ENCODE results near the gene NTN5. TPM values are rescaled to one million over a fixed set of nuclear protein-coding genes. Genes with fewer than 3 reads are reported as not detected.
A peak's percentile ranks its signal among the peaks of the same experiment; 100 is the strongest.

The NTN5 gene
- total RNA-seq, 3 donors from 2014 or later, result 0.22 to 1.2 (median 0.46) TPM

GRCh38 chr19:48713864-48714755 lies 41.3 kb upstream of the NTN5 start:
- Histone ChIP-seq H3K9me3 (no peaks in the 10 kb centered on the region), H3K4me3 (peak overlapping the region; percentile 31), H3K36me3 (ENCODE audit: low read depth) (no peaks in the 10 kb centered on the region), H3K4me1 (ENCODE audit: low read depth) (peaks cover 23% of the 10 kb centered on the region)
- DNase-seq (peak; percentile 98 to 99 (median 99)), ATAC-seq (peak; percentile 93)
- intact Hi-C loops (cut with DNase I, micrococcal nuclease), result no loop called here
- TF ChIP-seq CTCF (IDR thresholded peaks at IDR 0.05), result no peak

- intact Hi-C loops (cut with DNase I, micrococcal nuclease), result no loop called here
- H3K4me1 ChIP-seq (ENCODE audit: low read depth), result peaks cover 23% of the 10 kb centered on the region
- no peaks in the 10 kb centered on the region for H3K36me3 ChIP-seq (ENCODE audit: low read depth)
- peak overlapping the region; percentile 31 for H3K4me3 ChIP-seq
- TF ChIP-seq CTCF (IDR thresholded peaks at IDR 0.05), result no peak
- H3K9me3 ChIP-seq, result no peaks in the 10 kb centered on the region
- DNase-seq (peak in 1 of 3 donors; percentile 52), ATAC-seq (no peak)
Measured at GRCh38 chr19:48713041-48713863, 40.4 kb upstream of the NTN5 start.

- Histone ChIP-seq H3K36me3 (ENCODE audit: low read depth) (no peaks in the 10 kb centered on the region), H3K9me3 (no peaks in the 10 kb centered on the region), H3K4me3 (no peak overlapping the region), H3K4me1 (ENCODE audit: low read depth) (peaks cover 17% of the 10 kb centered on the region)
- no peak for TF ChIP-seq CTCF (IDR thresholded peaks at IDR 0.05)
- no peak for ATAC-seq
- intact Hi-C loops (cut with DNase I, micrococcal nuclease), result no loop called here
- no peak for DNase-seq
Measured at GRCh38 chr19:48711106-48711662, 38.4 kb upstream of the NTN5 start.

- Histone ChIP-seq H3K4me1 (ENCODE audit: low read depth) (peaks cover 5% of the 10 kb centered on the region), H3K36me3 (ENCODE audit: low read depth) (no peaks in the 10 kb centered on the region), H3K4me3 (no peak overlapping the region), H3K9me3 (no peaks in the 10 kb centered on the region)
- ATAC-seq (no peak), DNase-seq (peak in 1 of 3 donors; percentile 23)
- intact Hi-C loops (cut with DNase I, micrococcal nuclease), result no loop called here
- TF ChIP-seq CTCF (IDR thresholded peaks at IDR 0.05), result no peak
Measured at GRCh38 chr19:48708471-48708870, 35.7 kb upstream of the NTN5 start.

GRCh38 chr19:48705431-48705830 lies 32.6 kb upstream of the NTN5 start:
- Histone ChIP-seq H3K36me3 (ENCODE audit: low read depth) (no peaks in the 10 kb centered on the region), H3K4me1 (ENCODE audit: low read depth) (no peaks in the 10 kb centered on the region), H3K4me3 (no peak overlapping the region), H3K9me3 (no peaks in the 10 kb centered on the region)
- no peak for DNase-seq
- intact Hi-C loops (cut with DNase I, micrococcal nuclease), result no loop called here
- no peak for TF ChIP-seq CTCF (IDR thresholded peaks at IDR 0.05)
- no peak for ATAC-seq

All from mucosa of descending colon (tissue), 3 donors.